ENCODE results near the gene PRDM15.

Gene PRDM15

GRCh38 chr21:41836166-41837015, 42.8 kb downstream of the PRDM15 start:
- ChIA-PET POLR2A (no interaction called here), CTCF (interaction anchor here (1.0 to 2.8 kb wide), 3 partner anchors 11 to 281 kb away, joined by 3 to 16 read pairs (median 7); no protein-coding TSS in a partner anchor)
- DNase-seq (ENCODE audit: low read depth, low spot score): no peak
- no peak for TF ChIP-seq CTCF (IDR thresholded peaks at IDR 0.05; ENCODE audit: insufficient read depth, low read length, missing control alignments)
- H3K4me3 ChIP-seq (ENCODE audit: low read depth, low read length): no peak overlapping the region

- TF ChIP-seq CTCF (IDR thresholded peaks at IDR 0.05; ENCODE audit: insufficient read depth, low read length, missing control alignments): no peak
- DNase-seq (ENCODE audit: low read depth, low spot score): no peak
- POLR2A ChIA-PET: no interaction called here
- no peak overlapping the region for H3K4me3 ChIP-seq (ENCODE audit: low read depth, low read length)
- CTCF ChIA-PET: interaction anchor here (1.0 to 2.8 kb wide), 2 partner anchors 19 to 282 kb away, joined by 3 to 16 read pairs; no protein-coding TSS in a partner anchor
These were observed 43.4 kb downstream of the PRDM15 start for GRCh38 chr21:41835711-41836154.

- POLR2A ChIA-PET: no interaction called here
- DNase-seq (ENCODE audit: low read depth, low spot score): no peak
- CTCF ChIA-PET: no interaction called here
- TF ChIP-seq CTCF (IDR thresholded peaks at IDR 0.05; ENCODE audit: insufficient read depth, low read length, missing control alignments): no peak
- no peak overlapping the region for H3K4me3 ChIP-seq (ENCODE audit: low read depth, low read length)
These were observed 44.0 kb downstream of the PRDM15 start for GRCh38 chr21:41834926-41835663.

GRCh38 chr21:41834252-41834925, 44.8 kb downstream of the PRDM15 start:
- no peak overlapping the region for H3K4me3 ChIP-seq (ENCODE audit: low read depth, low read length)
- CTCF ChIA-PET: interaction anchor here (2.1 kb wide), 1 partner anchor 18 kb away, joined by 14 read pairs; no protein-coding TSS in a partner anchor
- no peak for DNase-seq (ENCODE audit: low read depth, low spot score)
- POLR2A ChIA-PET: no interaction called here
- TF ChIP-seq CTCF (IDR thresholded peaks at IDR 0.05; ENCODE audit: insufficient read depth, low read length, missing control alignments): no peak

GRCh38 chr21:41833497-41834115, 45.5 kb downstream of the PRDM15 start:
- no peak for DNase-seq (ENCODE audit: low read depth, low spot score)
- H3K4me3 ChIP-seq (ENCODE audit: low read depth, low read length): no peak overlapping the region
- CTCF ChIA-PET: interaction anchor here (2.1 kb wide), 1 partner anchor 17 kb away, joined by 14 read pairs; no protein-coding TSS in a partner anchor
- POLR2A ChIA-PET: no interaction called here
- no peak for TF ChIP-seq CTCF (IDR thresholded peaks at IDR 0.05; ENCODE audit: insufficient read depth, low read length, missing control alignments)

All from AG04449 (cell line).